NCI-H748 (cell line): ENCODE results near the gene CNOT10.
"Not testable (repeated sequence)": the region's sequence is repeated elsewhere in the genome, so short reads cannot be mapped to it uniquely, and the experiment has no call there.

ENCODE experiments used
- DNase-seq: peaks from one replicate; lab custom pipeline; 2025; ENCODE audit not compliant: unreplicated experiment; lab: John Stamatoyannopoulos, UW

CNOT10 gene

DNA sequence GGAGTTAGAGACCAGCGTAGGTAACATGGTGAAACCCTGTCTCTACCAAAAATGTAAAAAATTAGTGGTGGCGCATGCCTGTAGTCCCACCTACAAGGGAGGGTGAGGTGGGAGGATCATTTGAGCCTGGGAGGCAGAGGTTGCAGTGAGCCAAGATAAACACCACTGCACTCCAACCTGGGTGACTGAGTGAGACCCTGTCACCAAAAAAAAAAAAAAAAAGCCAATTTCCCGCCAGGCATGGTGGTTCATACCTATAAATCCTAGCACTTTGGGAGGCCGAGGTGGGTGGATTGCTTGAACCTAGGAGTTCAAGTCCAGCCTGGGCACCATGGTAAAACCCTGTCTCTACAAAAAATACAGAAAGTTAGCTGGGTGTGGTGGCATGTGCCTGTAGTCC, 6.9 kb downstream of the CNOT10 start:
- DNase-seq = no peak

DNA sequence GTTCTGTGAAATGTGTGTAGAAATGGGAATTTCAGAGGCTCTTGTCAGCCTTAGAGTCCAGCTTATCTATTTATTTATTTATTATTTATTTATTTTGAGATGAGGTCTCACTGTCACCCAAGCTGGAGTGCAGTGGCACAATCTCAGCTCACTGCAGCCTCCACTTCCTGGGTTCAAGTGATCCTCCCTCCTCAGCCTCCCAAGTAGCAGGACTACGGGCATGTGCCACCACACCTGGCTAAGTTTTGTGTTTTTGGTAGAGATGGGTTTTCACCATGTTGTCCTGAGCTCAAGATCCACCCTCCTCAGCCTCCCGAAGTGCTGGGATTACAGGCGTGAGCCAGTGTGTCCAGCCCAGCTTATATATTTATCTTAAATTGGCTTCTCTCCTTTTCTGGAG, 11.5 kb downstream of the CNOT10 start:
- no peak for DNase-seq

DNA sequence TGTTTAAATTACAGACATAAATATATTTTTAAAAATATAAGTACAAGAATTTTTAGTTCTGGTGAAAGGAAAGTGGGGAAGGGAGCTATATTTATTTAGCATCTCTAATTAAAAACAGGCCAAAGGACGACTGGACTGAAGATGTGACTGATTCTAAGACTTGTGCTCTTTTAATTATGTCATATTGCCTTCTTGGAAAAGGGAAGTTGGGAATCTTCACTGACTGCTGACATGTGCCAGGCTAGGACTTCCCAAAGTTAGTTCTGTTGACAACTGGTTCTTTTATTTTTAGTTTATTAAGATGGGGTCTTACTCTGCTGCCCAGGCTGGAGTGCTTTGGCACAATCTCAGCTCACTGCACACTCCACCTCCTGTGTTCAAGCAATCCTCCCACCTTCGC, 13.5 kb downstream of the CNOT10 start:
- DNase-seq = no peak

DNA sequence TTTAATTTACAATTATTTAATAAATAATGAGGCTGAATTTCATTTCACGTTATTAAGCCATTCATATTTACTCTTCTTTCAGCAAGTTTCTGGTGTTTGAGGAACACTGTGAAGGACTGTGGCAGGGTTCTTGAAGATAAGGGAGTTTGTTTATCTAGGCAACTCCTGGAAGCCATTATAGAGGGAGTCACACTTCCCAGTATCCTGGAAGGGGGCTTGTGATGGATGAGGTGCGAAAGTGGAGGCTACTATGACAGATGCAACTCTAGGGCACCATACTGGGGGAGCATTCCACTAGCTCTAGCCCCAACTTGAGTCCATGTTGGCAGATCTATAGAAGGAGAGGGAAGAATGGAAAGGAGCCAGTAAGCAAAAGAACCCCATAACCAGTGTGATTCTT, 14.4 kb downstream of the CNOT10 start:
- no peak for DNase-seq

DNA sequence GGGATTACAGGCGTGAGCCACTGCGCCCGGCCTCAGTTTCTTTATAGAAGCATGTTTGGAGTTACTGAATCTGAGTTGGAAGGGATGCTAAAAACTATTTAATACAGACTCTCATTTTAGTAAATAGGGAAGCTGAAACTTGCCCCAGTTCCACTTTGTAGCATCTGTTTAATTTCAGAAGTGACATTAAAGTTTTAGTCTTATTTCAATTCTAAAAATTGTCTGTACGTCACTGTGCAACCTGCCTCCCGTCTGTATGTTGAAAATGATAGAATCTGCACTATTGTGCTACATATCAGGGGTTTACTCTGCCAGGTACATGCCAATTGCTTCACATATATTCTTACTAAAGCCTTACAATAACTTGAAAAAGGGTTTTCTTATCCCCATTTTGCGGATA, 15.3 kb downstream of the CNOT10 start:
- no peak for DNase-seq

DNA sequence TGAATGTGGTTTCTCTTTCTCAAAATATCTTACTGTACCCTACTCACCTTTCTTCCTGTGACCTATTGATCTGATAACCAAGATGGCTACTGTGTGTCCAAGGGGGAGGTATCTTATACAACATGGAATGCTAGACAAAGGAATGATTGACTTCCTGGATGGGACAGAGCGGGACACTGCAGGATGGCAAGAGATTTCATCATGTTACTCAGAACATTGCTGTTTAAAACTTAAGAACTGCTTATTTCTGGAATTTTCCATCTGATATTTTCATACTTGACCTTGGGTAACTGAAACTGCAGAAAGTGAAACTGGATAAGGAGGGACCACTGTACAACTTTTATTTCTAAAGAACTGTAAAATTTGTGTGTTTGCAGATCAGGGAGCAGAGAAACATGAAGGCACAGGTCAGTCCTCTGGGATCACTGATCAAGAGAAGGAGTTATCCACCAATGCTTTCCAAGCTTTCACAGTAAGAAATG, 18.5 kb downstream of the CNOT10 start:
- DNase-seq = no peak

DNA sequence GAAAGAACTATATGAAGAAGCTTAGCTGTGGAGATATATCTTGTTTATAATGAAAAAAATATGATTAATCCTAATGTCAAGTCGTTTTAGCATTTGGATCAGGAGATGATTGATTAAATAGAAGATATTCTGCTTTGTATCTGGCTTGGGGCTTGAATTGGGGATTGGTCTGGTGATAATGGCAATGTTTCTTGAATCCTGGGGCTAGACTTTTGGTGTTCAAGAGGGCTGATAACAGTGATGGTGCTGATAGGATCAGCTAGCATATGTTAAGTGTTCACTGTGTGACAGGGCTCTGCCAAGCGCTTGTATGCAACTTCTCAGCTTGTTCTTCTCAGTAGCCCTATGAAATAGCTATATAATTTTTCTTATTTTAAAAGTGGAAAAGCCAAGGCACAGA, 20.2 kb downstream of the CNOT10 start:
- no peak for DNase-seq

DNA sequence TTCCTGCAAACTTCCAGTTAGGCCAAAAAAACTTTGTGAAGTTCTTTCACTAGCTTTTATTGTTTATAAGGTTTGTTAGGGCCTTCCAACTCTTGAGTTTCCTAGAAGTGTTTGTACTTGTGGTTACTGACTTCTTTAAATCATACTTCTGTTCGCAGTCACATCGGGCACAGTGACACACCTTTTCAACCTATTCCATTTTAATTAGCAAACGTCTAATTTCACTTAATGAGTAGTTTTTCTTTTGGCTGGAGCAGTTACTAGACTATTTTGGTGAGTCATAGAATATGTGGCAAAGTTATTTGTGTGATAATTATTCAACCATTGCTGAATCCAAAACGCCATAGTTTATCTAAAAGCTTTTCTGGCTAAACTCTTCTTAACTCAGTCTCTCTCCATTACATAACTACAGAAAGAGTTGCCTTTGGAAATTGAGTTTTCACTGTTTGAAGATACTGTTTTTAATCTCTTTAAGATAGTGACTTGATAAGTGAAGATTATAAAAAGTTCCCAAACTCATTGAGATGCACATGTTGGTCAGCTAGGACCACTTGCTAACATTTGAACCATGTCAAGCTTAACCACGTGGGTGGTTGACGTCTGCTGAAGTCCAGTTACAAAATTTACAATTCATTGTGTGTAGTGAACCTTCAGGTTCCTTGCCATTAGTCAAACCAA, 21.5 kb downstream of the CNOT10 start:
- DNase-seq = no peak

DNA sequence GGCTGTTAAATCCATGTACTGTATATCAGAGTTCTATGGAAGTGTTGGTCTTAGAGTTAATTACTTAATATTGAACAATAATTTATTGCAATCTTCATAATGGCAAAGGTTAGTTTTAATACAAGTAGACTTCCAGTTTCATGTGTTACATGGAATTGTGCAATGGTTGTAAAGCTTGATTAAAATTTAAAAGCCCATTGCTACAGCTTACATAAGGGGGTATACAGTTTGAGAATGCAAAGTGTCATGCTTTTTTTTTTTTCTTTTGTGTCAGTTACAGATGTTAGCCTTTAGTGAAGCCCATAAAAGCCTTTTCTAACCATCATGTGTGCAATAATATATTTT, 22.0 kb downstream of the CNOT10 start:
- no peak for DNase-seq

DNA sequence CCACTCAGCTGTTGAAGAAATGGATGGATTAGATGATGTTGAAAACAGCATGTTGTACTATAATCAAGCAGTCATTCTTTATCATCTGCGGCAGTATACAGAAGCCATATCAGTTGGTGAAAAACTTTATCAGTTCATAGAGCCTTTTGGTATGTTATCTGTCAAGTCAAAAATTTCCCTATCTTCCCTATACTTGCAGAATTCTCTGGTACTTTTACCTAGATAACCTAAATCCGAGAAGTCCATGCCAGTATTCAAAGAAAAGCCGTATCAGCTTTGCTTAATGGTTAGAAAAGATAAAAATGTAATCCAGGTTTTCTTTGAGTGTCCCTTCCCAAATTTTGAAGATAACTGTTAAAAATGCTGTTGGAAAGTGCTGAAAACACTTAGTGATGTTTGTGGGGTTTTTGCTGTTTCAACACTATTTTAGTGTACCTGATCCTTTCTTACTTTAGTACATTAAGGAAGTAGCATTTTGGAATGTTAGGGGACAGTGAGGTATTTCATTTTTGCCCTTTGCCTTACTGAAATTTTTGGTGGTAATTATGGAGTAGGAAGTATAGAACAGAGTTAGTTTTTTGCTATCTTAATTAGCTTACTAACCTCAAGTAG, 23.8 kb downstream of the CNOT10 start:
- DNase-seq = no peak

DNA sequence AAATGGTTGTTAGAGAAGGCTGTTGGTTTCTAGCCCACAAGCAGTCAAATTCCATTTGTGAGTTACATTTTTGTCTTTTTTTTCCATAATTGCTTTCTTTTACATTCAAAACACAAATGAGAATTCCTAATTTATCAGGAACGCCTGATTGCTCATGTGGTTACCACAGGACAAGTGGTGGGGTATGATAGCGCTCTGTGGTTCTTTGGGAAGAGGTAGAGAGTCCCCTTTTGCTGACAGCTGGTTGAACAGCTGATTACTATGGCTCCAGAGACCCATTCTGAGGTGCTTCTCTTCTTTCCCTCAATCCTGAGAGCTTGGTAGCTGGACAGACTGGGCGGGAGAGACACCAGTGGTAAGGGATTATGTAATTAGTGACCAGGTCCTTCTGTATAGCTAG, 24.4 kb downstream of the CNOT10 start:
- DNase-seq = no peak

DNA sequence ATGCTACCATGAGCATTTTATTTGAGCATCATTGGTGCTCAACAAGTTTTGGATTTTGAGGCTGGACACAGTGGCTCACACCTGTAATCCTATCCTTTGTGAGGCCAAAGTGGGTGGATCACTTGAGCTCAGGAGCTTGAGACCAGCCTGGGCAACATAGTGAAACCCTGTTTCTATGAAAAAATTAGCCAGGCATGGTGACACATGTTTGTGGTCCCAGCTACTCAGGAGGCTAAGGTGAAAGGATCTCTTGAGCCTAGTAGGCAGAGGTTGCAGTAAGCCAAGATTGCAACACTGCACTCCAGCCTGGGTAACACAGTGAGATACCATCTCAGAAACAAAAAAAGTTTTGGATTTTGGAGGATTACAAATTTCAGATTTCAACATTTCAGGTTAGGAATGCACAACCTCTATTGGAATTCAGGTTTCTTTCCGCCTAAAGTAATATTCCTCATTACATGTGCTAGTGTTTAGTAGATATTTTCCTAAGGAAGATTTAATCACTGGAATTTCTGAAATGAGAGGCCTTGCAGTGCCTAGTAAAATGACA, 27.6 kb downstream of the CNOT10 start:
- DNase-seq = no peak

DNA sequence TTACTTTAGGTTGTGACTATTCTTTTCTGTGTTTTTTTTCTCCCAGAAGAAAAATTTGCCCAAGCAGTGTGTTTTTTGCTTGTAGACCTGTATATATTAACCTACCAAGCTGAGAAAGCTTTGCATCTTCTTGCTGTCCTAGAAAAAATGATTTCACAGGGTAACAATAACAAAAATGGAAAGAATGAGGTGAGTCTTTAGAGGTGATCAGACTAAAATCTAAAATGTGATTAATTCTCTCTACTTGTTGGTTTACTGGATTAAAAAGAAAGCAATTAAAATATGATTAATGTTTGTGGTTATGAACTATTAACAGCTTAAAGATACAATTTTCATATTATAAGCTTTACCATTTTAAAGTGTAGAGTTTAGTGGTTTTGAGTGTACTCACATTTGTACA, 28.2 kb downstream of the CNOT10 start:
- no peak for DNase-seq

DNA sequence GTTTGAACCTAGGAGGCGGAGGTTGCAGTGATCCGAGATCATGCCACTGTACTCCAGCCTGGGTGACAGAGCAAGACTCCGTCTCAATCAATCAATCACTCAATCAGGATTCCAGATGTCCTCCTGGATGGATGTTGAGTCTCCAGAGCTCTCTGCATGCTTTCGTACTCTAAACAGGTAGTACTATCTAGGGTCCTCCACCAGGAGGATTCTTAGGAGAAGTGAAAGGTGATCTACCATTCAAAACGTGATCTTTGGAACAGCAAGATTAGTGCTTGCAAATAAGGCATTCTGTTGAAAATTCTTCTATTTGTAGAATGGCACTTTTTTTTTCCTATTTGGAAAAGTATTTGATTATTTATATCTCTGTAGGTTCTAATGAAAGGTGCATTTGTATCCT, 34.3 kb downstream of the CNOT10 start:
- no peak for DNase-seq

DNA sequence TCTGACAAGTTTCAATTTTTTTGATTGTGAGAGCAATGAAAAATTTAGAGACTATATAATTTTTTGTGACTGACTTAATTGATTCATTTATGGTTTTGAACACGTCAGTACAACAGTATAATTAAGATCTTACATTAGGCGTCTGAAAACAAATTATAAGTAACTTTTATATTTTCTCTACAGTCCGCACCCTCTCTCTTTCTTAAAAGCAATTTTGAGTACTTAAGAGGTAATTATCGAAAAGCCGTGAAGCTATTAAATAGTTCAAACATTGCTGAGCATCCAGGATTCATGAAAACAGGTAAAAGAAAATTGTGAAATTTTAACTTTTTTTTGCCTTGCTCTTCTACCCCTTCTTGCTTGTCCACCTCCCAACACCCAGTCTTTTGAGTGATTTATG, 34.9 kb downstream of the CNOT10 start:
- no peak for DNase-seq

DNA sequence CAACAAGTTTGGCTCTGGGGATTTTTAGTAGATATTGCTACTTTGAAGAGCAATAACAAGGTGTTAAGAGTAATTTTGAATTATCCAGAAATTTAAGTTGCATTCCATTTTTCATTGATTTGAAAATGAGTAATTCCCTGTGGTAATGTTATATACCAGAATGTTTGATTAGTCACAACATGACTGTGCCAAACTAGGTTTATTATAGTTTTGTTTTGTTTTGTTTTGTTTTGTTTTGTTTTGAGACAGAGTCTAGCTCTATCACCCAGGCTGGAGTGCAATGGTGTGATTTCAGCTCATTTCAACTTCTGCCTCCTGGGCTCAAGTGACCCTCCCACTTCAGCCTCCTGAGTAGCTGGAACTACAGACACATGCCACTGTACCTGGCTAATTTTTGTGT, 40.7 kb downstream of the CNOT10 start:
- no peak for DNase-seq

DNA sequence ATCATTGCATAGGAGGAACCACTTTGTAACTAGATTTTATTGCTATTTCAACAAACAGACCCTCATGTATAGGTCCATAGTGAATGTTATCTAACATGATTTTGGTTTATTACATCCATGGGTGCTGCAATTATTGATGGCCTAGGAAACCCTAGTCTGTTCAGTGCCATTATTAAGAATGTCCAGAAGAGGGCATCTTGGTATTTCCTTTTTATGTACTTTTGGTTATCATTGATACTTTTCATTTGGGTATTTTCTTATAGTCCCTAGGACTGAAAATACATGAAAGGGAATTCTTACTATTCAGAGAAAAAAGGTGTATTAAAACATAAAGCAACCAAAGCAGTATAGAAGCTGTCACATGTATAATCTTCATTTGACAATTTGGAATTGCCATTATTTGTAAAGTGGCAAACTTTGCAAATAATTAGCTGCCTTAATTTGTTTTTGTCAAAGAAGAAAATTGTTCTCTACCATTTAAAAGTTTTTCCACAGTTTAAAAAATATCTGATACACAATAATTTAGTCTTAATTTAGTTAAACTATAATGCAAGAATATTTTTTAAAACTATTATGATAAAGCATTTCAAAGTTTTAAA, 48.7 kb downstream of the CNOT10 start:
- DNase-seq = peak; percentile 25

DNA sequence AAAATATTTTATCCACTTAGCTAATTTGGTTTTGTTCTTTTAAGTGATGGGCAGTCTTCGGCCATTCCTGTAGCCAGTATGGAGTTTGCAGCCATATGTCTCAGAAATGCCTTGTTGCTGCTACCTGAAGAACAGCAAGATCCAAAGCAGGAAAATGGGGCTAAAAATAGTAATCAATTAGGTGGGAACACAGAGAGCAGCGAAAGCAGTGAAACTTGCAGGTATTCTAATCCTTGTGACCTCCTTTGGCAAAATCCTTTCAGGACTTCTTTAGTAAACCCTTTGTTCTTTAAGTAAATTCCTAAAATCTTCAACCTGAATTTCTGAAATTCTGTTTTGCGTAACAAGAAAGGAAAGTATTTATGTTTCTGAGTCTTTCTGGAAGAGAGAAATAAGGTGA, 49.8 kb downstream of the CNOT10 start:
- DNase-seq = no peak

DNA sequence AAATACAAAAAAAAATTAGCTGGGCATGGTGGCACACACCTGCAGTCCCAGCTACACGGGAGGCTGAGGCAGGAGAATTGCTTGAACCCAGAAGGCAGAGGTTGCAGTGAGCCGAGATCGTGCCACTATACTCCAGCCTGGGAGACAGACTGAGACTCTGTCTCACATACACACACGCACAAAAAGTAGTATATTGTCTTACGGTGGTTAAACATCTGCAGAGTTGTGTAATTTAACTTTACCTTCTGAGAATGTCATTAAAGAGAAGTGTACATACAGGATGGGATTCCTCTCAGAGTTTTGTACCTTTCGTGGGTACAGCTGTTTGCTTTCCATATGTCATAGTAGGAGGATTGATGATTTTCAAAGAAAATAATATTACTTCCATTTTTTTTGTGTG, 58.5 kb downstream of the CNOT10 start:
- not testable (repeated sequence) for DNase-seq

DNA sequence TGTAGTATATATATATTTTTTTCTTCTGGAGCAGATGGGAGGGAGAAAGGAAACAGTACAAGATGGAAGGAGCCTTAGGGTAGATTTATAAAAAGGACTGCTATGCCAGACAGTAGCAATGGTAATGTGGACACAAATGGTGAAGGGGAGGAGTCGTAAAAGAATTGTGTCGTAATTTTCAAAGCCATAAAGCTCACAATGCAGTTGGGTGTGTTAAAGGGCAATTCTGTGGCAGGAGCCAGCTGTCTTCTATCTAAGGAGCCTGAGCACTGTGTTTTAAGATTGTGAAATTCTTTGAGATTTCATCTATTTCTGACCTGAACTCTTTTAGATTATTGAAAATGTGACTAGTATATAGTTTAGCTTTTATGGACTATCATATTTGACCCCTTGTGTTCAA, 58.9 kb downstream of the CNOT10 start:
- no peak for DNase-seq

DNA sequence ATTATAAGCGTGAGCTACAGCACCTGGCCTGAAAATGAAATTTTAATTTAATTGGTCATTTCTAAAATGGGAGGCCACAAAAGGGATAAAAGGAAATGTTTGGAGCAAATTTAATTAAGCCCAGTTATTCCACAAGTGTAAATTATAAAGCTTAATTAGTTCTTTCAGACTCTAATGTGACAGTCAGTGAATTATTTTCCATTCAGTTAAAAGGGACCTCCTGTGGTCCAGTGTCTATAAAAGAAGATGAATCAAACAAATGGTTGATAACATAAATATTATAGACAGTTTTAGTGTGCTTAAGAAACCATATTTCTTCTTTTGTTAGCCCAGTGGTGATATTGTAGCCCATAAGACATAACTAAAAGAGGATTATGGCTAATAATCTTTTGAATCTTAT, 66.4 kb downstream of the CNOT10 start:
- DNase-seq = no peak

DNA sequence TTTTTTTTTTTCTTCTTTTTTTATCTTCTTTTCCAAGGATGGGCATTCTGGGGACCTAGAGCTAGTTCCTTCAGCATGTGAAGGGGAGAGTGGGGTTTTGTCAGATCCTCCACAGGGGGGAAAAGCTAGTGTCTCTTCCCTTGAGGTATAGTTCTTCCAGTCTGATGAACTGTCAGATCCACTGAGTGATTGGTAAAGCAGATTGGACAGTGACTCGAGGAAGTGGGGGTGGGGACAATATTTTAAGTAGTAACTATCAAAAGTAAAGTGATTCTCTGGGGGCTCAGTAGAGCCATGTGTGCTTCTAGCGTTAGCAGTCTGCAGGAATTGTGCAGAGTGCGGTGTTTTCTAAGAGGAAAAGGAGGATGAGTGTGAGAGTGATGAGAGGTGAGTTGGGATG, 70.8 kb downstream of the CNOT10 start:
- no peak for DNase-seq
